GM12878 (cell line): ENCODE measurements around the gene ARMC2. TPM values are rescaled to one million over a fixed set of nuclear protein-coding genes. Genes with fewer than 3 reads are reported as not detected.

Source experiments
- ATAC-seq: fragments of 200-7000 bp; cut with Tn5 transposase; 3 replicates; pipeline ENCODE4 v1.9.1; 2020; ENCODE audit warnings: mild to moderate bottlenecking, moderate library complexity
- BruUV-seq: library from RNA; stranded (reverse); fragments of 400-500 nt; replicated peaks from 2 replicates; lab custom pipeline; 2021; lab: Mats Ljungman, UMichigan
- CTCF ChIA-PET: fragments of 300-600 bp; sonication (Branson Sonifier 250); formaldehyde crosslinking; extraction: SDS; loops from one replicate; lab custom pipeline; 2021; ENCODE audit warnings: inconsistent platforms; lab: Yijun Ruan, JAX
- POLR2A ChIA-PET: fragments of 350-600 bp; formaldehyde crosslinking; extraction: SDS; loops from one replicate; lab custom pipeline; 2021; ENCODE audit warnings: inconsistent platforms; lab: Charles Lee
- RAD21 ChIA-PET: fragments of 300-600 bp; sonication (Branson Sonifier 250); formaldehyde crosslinking; loops from one replicate; lab custom pipeline; 2023; ENCODE audit warnings: antibody characterized with exemption; ENCODE audit not compliant: unreplicated experiment; lab: Charles Lee
- SMC1A ChIA-PET: fragments of 300-600 bp; sonication (Branson Sonifier 250); formaldehyde crosslinking; loops from one replicate; lab custom pipeline; 2023; ENCODE audit not compliant: unreplicated experiment, uncharacterized antibody; lab: Charles Lee
- DNase-seq: peaks from one replicate; pipeline ENCODE4 v3.0.0-alpha.2; 2011; ENCODE audit warnings: low read depth, low spot score
- FAIRE-seq: peaks from 3 replicates; lab custom pipeline; 2011; peaks lifted over from hg19 to GRCh38; lab: Jason Lieb, UNC
- H2AFZ ChIP-seq: 2 replicates; pipeline ENCODE4 v1.6.0; 2011; ENCODE audit warnings: low read depth, low read length, control low read depth; ENCODE audit not compliant: control insufficient read depth
- H3K27ac ChIP-seq: 2 replicates; pipeline ENCODE4 v1.5.1; 2011; ENCODE audit warnings: control low read depth; ENCODE audit not compliant: control insufficient read depth, insufficient read depth
- H3K27me3 ChIP-seq, 2 experiments: replicated peaks in 1 of 2; 2 replicates each; pipeline versions ENCODE4 v1.6.0 to v1.6.1; 2011; ENCODE audit warnings: low read length in 1 of 2; ENCODE audit not compliant: control insufficient read depth in 2 of 2, insufficient read depth in 2 of 2
- H3K36me3 ChIP-seq, 2 experiments: 2 replicates each; pipeline ENCODE4 v1.5.1; 2011; ENCODE audit warnings: low read length in 1 of 2; ENCODE audit not compliant: control insufficient read depth in 2 of 2, insufficient read depth in 2 of 2
- H3K4me1 ChIP-seq: 2 replicates; pipeline ENCODE4 v1.6.1; 2011; ENCODE audit warnings: mild to moderate bottlenecking, low read length, moderate library complexity, mixed read lengths; ENCODE audit not compliant: control insufficient read depth, insufficient read depth
- H3K4me2 ChIP-seq: 2 replicates; pipeline ENCODE4 v1.6.0; 2011; ENCODE audit warnings: control low read depth; ENCODE audit not compliant: control insufficient read depth, insufficient read depth
- H3K4me3 ChIP-seq: fragments of 200-600 bp; sonication (generic); 2 replicates; pipeline ENCODE4 v1.5.1; 2016
- H3K79me2 ChIP-seq: 2 replicates; pipeline ENCODE4 v1.6.0; 2011; ENCODE audit warnings: low read length; ENCODE audit not compliant: control insufficient read depth, insufficient read depth
- H3K9ac ChIP-seq: 2 replicates; pipeline ENCODE4 v1.8.0; 2011; ENCODE audit warnings: low read length, control low read depth, mixed read lengths; ENCODE audit not compliant: control insufficient read depth, insufficient read depth
- H3K9me3 ChIP-seq: replicated peaks from 3 replicates; pipeline ENCODE4 v1.5.1; 2011; ENCODE audit warnings: mild to moderate bottlenecking, low read length; ENCODE audit not compliant: control insufficient read depth, insufficient read depth
- H4K20me1 ChIP-seq: 2 replicates; pipeline ENCODE4 v1.6.0; 2011; ENCODE audit not compliant: control insufficient read depth, insufficient read depth
- ASH2L ChIP-seq: fragments of 300-600, 200-600 bp; sonication (generic); IDR thresholded peaks from 2 replicates; pipeline ENCODE4 v1.6.1; 2017; ENCODE audit warnings: low read depth, mild to moderate bottlenecking, borderline replicate concordance
- BHLHE40 ChIP-seq, 2 experiments: fragments of 450-650 bp in 1 of 2; IDR thresholded peaks; 2 replicates each; pipeline ENCODE4 v1.6.1; 2011 to 2017; ENCODE audit warnings: low read depth in 2 of 2, borderline replicate concordance in 1 of 2, improper control_type of control experiment in 1 of 2, low read length in 1 of 2, mild to moderate bottlenecking in 1 of 2
- CHD1 ChIP-seq: IDR thresholded peaks from 2 replicates; pipeline ENCODE4 v1.6.1; 2012; ENCODE audit warnings: low read depth, low read length, improper control_type of control experiment
- E2F8 ChIP-seq: fragments of 450-650 bp; IDR thresholded peaks from 2 replicates; pipeline ENCODE4 v1.6.1; 2018; ENCODE audit warnings: mild to moderate bottlenecking, low read depth, moderate library complexity; ENCODE audit not compliant: partially characterized antibody
- FOXK2 ChIP-seq: fragments of 450-650 bp; IDR thresholded peaks from 2 replicates; pipeline ENCODE4 v1.6.1; 2017; ENCODE audit warnings: mild to moderate bottlenecking, moderate library complexity
- KDM1A ChIP-seq: fragments of 200-600 bp; sonication (generic); IDR thresholded peaks from 2 replicates; pipeline ENCODE4 v1.6.1; 2016; ENCODE audit warnings: borderline replicate concordance
- NFYA ChIP-seq: IDR thresholded peaks from 2 replicates; pipeline ENCODE4 v1.6.1; 2011; ENCODE audit warnings: low read depth, mild to moderate bottlenecking, low read length, improper control_type of control experiment, borderline replicate concordance
- RBBP5 ChIP-seq: fragments of 200-600 bp; sonication (generic); conservative IDR thresholded peaks from 2 replicates; pipeline ENCODE4 v1.6.1; 2016
- SMAD5 ChIP-seq: IDR thresholded peaks from 2 replicates; pipeline ENCODE4 v1.6.1; 2016; ENCODE audit warnings: antibody characterized with exemption, low read depth
- WGBS: methylation state at CpG from one replicate; pipeline ENCODE4 v1.1.6; 2016; ENCODE audit warnings: low lambda C conversion rate; ENCODE audit not compliant: insufficient replicate concordance, insufficient coverage; ENCODE audit errors: missing lambda C conversion rate; 5-methylcytosine and 5-hydroxymethylcytosine counted together
- in situ Hi-C: fragments of 300-500 bp; cut with MboI; formaldehyde crosslinking; loops from 9 replicates; pipeline ENCODE4 v1.14.3; 2018; ENCODE audit warnings: mixed read lengths
- intact Hi-C: fragments of 100-400 bp; cut with micrococcal nuclease; formaldehyde crosslinking; loops from one replicate; pipeline ENCODE4 v1.14.2; 2022; ENCODE audit not compliant: unreplicated experiment
- polyA plus RNA-seq, 11 experiments: library from polyadenylated mRNA; depleted of rRNA in 4 of 11; unstranded in 6 of 11; stranded (reverse) in 5 of 11; fragments of >200 nt; fragmentation: Nextera tagmentation in 4 of 11; fragmentation: Illumina TruSeq in 1 of 11; extraction: Ambion mirVana in 4 of 11; extraction: Trizol in 1 of 11; gene quantifications; 1 replicate in 1 of 11; 2 replicates in 10 of 11; pipeline versions ENCODE4 v1.2.1 to v1.2.3, GENCODE V29; 2011 to 2016; ENCODE audit warnings: inconsistent platforms in 2 of 11, missing spikeins in 2 of 11, low read depth in 1 of 11
- total RNA-seq, 4 experiments: library from RNA; depleted of rRNA in 3 of 4; stranded (reverse); fragments of >200 nt in 3 of 4; fragmentation: Illumina TruSeq in 1 of 4; extraction: Trizol in 1 of 4; gene quantifications; 2 replicates each; pipeline versions ENCODE4 v1.2.1 to v1.2.3, GENCODE V29; 2013 to 2021
- TF ChIP-seq, protein P1 (sequence below): fragments of 450-650 bp; IDR thresholded peaks from 2 replicates; pipeline ENCODE4 v1.6.1; 2018; ENCODE audit warnings: borderline replicate concordance, mild to moderate bottlenecking; ENCODE audit not compliant: partially characterized antibody
- TF ChIP-seq, protein P2 (sequence below): fragments of 450-650 bp; formaldehyde crosslinking; IDR thresholded peaks from 2 replicates; pipeline ENCODE4 v1.4.0; 2022; ENCODE audit warnings: mild to moderate bottlenecking, moderate library complexity

ARMC2 gene
- total and polyA plus RNA-seq, 10 of the 15 experiments (the other 5 are each of a cell fraction or from before 2014, with no cell fraction given), result 0.06 to 0.33 (median 0.21) TPM; not detected in 5

- Histone ChIP-seq H3K36me3 (no peaks in the 10 kb centered on the region), H4K20me1 (no peaks in the 10 kb centered on the region), H3K4me2 (no peak overlapping the region), H3K9ac (no peak overlapping the region), H2AFZ (no peak overlapping the region), H3K4me1 (peaks cover 19% of the 10 kb centered on the region), H3K79me2 (no peaks in the 10 kb centered on the region), H3K4me3 (no peak overlapping the region), H3K27me3 (no peaks in the 10 kb centered on the region; a peak in 1 of 4 replicates), H3K27ac (no peak overlapping the region), H3K9me3 (peaks cover 10% of the 10 kb centered on the region)
- no TSS peak for BruUV-seq
- FAIRE-seq, result no peak
- RAD21 ChIA-PET, result no interaction called here
- WGBS, result 69% methylated on average over 2 of the region's 2 CpGs
- no peak for DNase-seq
- POLR2A ChIA-PET, result no interaction called here
- intact Hi-C loops, result no loop called here
- no peak for ATAC-seq
- TF ChIP-seq ASH2L (no peak), BHLHE40 (IDR thresholded peaks at IDR 0.05; ENCODE audit: borderline replicate concordance in 1 of 2, low read depth in 2 of 2, low read length in 1 of 2) (no peak), RBBP5 (no peak), FOXK2 (no peak), KDM1A (no peak), SMAD5 (no peak), CHD1 (no peak), NFYA (no peak), E2F8 (no peak)
- TF ChIP-seq, protein P1, sequence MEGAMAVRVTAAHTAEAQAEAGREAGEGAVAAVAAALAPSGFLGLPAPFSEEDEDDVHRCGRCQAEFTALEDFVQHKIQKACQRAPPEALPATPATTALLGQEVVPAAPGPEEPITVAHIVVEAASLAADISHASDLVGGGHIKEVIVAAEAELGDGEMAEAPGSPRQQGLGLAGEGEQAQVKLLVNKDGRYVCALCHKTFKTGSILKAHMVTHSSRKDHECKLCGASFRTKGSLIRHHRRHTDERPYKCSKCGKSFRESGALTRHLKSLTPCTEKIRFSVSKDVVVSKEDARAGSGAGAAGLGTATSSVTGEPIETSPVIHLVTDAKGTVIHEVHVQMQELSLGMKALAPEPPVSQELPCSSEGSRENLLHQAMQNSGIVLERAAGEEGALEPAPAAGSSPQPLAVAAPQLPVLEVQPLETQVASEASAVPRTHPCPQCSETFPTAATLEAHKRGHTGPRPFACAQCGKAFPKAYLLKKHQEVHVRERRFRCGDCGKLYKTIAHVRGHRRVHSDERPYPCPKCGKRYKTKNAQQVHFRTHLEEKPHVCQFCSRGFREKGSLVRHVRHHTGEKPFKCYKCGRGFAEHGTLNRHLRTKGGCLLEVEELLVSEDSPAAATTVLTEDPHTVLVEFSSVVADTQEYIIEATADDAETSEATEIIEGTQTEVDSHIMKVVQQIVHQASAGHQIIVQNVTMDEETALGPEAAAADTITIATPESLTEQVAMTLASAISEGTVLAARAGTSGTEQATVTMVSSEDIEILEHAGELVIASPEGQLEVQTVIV, result no peak
- TF ChIP-seq, protein P2, sequence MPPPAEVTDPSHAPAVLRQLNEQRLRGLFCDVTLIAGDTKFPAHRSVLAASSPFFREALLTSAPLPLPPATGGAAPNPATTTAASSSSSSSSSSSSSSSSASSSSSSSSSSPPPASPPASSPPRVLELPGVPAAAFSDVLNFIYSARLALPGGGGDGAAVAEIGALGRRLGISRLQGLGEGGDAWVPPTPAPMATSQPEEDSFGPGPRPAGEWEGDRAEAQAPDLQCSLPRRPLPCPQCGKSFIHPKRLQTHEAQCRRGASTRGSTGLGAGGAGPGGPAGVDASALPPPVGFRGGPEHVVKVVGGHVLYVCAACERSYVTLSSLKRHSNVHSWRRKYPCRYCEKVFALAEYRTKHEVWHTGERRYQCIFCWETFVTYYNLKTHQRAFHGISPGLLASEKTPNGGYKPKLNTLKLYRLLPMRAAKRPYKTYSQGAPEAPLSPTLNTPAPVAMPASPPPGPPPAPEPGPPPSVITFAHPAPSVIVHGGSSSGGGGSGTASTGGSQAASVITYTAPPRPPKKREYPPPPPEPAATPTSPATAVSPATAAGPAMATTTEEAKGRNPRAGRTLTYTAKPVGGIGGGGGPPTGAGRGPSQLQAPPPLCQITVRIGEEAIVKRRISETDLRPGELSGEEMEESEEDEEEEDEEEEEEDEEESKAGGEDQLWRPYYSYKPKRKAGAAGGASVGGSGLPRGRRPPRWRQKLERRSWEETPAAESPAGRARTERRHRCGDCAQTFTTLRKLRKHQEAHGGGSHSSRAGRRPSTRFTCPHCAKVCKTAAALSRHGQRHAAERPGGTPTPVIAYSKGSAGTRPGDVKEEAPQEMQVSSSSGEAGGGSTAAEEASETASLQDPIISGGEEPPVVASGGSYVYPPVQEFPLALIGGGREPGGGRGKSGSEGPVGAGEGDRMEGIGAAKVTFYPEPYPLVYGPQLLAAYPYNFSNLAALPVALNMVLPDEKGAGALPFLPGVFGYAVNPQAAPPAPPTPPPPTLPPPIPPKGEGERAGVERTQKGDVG (CRISPR knock-in tag), result no peak
- in situ Hi-C loops, result no loop called here
- SMC1A ChIA-PET, result no interaction called here
- CTCF ChIA-PET, result no interaction called here
Measured at GRCh38 chr6:108878942-108879341, 30.7 kb downstream of the ARMC2 start.
